ENCODE data around the gene BTD.

BTD gene

GRCh38 chr3:15683253-15683652 is 81.7 kb downstream of the BTD start:
- no peak for DNase-seq
- no peak for TF ChIP-seq GATA1 (IDR thresholded peaks at IDR 0.05; ENCODE audit: low read depth, low read length)
- TF ChIP-seq POLR2A (IDR thresholded peaks at IDR 0.05; ENCODE audit: low read length) = no peak

GRCh38 chr3:15685927-15686326 is 84.4 kb downstream of the BTD start:
- peak; percentile 5 to 49 for DNase-seq
- TF ChIP-seq POLR2A (IDR thresholded peaks at IDR 0.05; ENCODE audit: low read length) (no peak), GATA1 (IDR thresholded peaks at IDR 0.05; ENCODE audit: low read depth, low read length) (no peak)

- TF ChIP-seq POLR2A (IDR thresholded peaks at IDR 0.05; ENCODE audit: low read length) (no peak), GATA1 (IDR thresholded peaks at IDR 0.05; ENCODE audit: low read depth, low read length) (no peak)
- no peak for DNase-seq
Measured at GRCh38 chr3:15690230-15690629, 88.7 kb downstream of the BTD start.

GRCh38 chr3:15690748-15691147 is 89.2 kb downstream of the BTD start:
- TF ChIP-seq GATA1 (IDR thresholded peaks at IDR 0.05; ENCODE audit: low read depth, low read length) = no peak
- no peak for TF ChIP-seq POLR2A (IDR thresholded peaks at IDR 0.05; ENCODE audit: low read length)

GRCh38 chr3:15693355-15693754 is 91.8 kb downstream of the BTD start:
- DNase-seq = no peak

More at GRCh38 chr3:15690748-15691147, 89.2 kb downstream of the BTD start:
- no peak for DNase-seq

GRCh38 chr3:15694628-15695027 is 93.1 kb downstream of the BTD start:
- TF ChIP-seq POLR2A (IDR thresholded peaks at IDR 0.05; ENCODE audit: low read length) (no peak), GATA1 (IDR thresholded peaks at IDR 0.05; ENCODE audit: low read depth, low read length) (no peak)
- no peak for DNase-seq

More at GRCh38 chr3:15693355-15693754, 91.8 kb downstream of the BTD start:
- TF ChIP-seq POLR2A (IDR thresholded peaks at IDR 0.05; ENCODE audit: low read length) (no peak), GATA1 (IDR thresholded peaks at IDR 0.05; ENCODE audit: low read depth, low read length) (no peak)

Data from erythroblast (primary cell).